K562 (cell line): Measurements from ENCODE around the gene FBXO10. TPM values are rescaled to one million over a fixed set of nuclear protein-coding genes. Genes with fewer than 3 reads are reported as not detected.
A peak's percentile ranks its signal among the peaks of the same experiment; 100 is the strongest.

Experiments
- ATAC-seq: fragments of 200-7000 bp; cut with Tn5 transposase; 3 replicates; pipeline ENCODE4 v1.9.1; 2020; ENCODE audit warnings: moderate library complexity
- BruUV-seq: library from RNA; stranded (reverse); fragments of 400-500 nt; replicated peaks from 2 replicates; lab custom pipeline; 2021; lab: Mats Ljungman, UMichigan
- CTCF ChIA-PET: fragments of 300-600 bp; formaldehyde crosslinking; extraction: SDS; loops from one replicate; lab custom pipeline; 2021; ENCODE audit warnings: low intra/inter-chr PET ratio; lab: Yijun Ruan, JAX
- POLR2A ChIA-PET: fragments of 300-600, 350-650 bp; sonication (Branson Sonifier 250); formaldehyde crosslinking; extraction: SDS; loops from one replicate; lab custom pipeline; 2021; ENCODE audit warnings: antibody characterized with exemption, inconsistent platforms; lab: Yijun Ruan, JAX
- DNase-seq, 4 experiments: peaks; one replicate each; pipeline versions ENCODE4 v3.0.0 to v3.0.0-alpha.2; 2011 to 2018; ENCODE audit warnings: low spot score in 3 of 4, mixed read lengths in 3 of 4; ENCODE audit errors: extremely low read depth in 1 of 4
- FAIRE-seq: peaks from 2 replicates; lab custom pipeline; 2011; peaks lifted over from hg19 to GRCh38; lab: Jason Lieb, UNC
- H2AFZ ChIP-seq: 2 replicates; pipeline ENCODE4 v1.6.0; 2011; ENCODE audit warnings: low read depth, low read length, control low read depth, inconsistent platforms
- H3K27ac ChIP-seq: fragments of 200-600 bp; 3 replicates; pipeline ENCODE4 v1.8.0; 2011; ENCODE audit warnings: low read depth, mild to moderate bottlenecking, control low read depth, inconsistent platforms, low read length, moderate library complexity, mixed read lengths; ENCODE audit errors: extremely low read depth
- H3K27me3 ChIP-seq, 2 experiments: fragments of 300-600 bp in 1 of 2; 2 replicates in 1 of 2; 3 replicates in 1 of 2; pipeline versions ENCODE4 v1.6.0 to v1.8.0; 2011; ENCODE audit warnings: inconsistent platforms in 2 of 2, low read length in 2 of 2, mild to moderate bottlenecking in 1 of 2, mixed read lengths in 1 of 2, moderate library complexity in 1 of 2; ENCODE audit not compliant: control insufficient read depth in 2 of 2, insufficient read depth in 2 of 2
- H3K36me3 ChIP-seq: fragments of 300-600 bp; 3 replicates; pipeline ENCODE4 v1.8.0; 2011; ENCODE audit warnings: mild to moderate bottlenecking, low read length, inconsistent platforms; ENCODE audit not compliant: control insufficient read depth, insufficient read depth
- H3K4me1 ChIP-seq, 2 experiments: fragments of 200-600 bp in 1 of 2; replicated peaks in 1 of 2; 2 replicates in 1 of 2; 3 replicates in 1 of 2; pipeline versions ENCODE4 v1.5.1 to v1.8.0; 2011; ENCODE audit warnings: inconsistent platforms in 2 of 2, low read length in 2 of 2, mild to moderate bottlenecking in 1 of 2, mixed read lengths in 1 of 2, moderate library complexity in 1 of 2; ENCODE audit not compliant: control insufficient read depth in 2 of 2, insufficient read depth in 2 of 2
- H3K4me2 ChIP-seq: 2 replicates; pipeline ENCODE4 v1.6.1; 2011; ENCODE audit warnings: low read length, control low read depth, inconsistent platforms, mixed read lengths; ENCODE audit not compliant: insufficient read depth
- H3K4me3 ChIP-seq: fragments of 200-600 bp; sonication (generic), shearing (Covaris generic); 2 replicates; pipeline ENCODE4 v1.5.1; 2016; ENCODE audit warnings: control low read depth, inconsistent platforms
- H3K79me2 ChIP-seq: fragments of 200-600 bp; 3 replicates; pipeline ENCODE4 v1.8.0; 2011; ENCODE audit warnings: low read length, inconsistent platforms; ENCODE audit not compliant: control insufficient read depth, insufficient read depth
- H3K9ac ChIP-seq, 2 experiments: 2 replicates each; pipeline versions ENCODE4 v1.6.0 to v1.6.1; 2011; ENCODE audit warnings: low read depth in 2 of 2, low read length in 2 of 2, control low read depth in 1 of 2, inconsistent platforms in 1 of 2, mild to moderate bottlenecking in 1 of 2, mixed read lengths in 1 of 2; ENCODE audit not compliant: insufficient read depth in 1 of 2
- H3K9me1 ChIP-seq: one replicate; pipeline ENCODE4 v1.6.0; 2011; ENCODE audit warnings: inconsistent platforms, mild to moderate bottlenecking, low read length, moderate library complexity; ENCODE audit not compliant: control insufficient read depth, insufficient read depth
- H3K9me3 ChIP-seq: replicated peaks from 2 replicates; pipeline ENCODE4 v1.5.1; 2011; ENCODE audit warnings: low read depth, low read length, inconsistent platforms; ENCODE audit not compliant: control insufficient read depth, insufficient read depth
- H4K20me1 ChIP-seq: replicated peaks from 2 replicates; pipeline ENCODE4 v1.6.1; 2011; ENCODE audit warnings: low read length, inconsistent platforms, mixed read lengths; ENCODE audit not compliant: control insufficient read depth, insufficient read depth
- ATF3 ChIP-seq, 2 experiments: fragments of 450-650 bp in 1 of 2; sonication (generic) in 1 of 2; formaldehyde crosslinking in 1 of 2; IDR thresholded peaks in 1 of 2; conservative IDR thresholded peaks in 1 of 2; 2 replicates each; pipeline versions ENCODE4 v1.6.1 to v1.8.1; 2016 to 2023; ENCODE audit warnings: mild to moderate bottlenecking in 2 of 2, moderate library complexity in 2 of 2, inconsistent platforms in 1 of 2, missing genetic modification reagents in 1 of 2
- CTCFL ChIP-seq: IDR thresholded peaks from 2 replicates; pipeline ENCODE4 v1.6.1; 2011; ENCODE audit warnings: borderline replicate concordance, low read depth, mild to moderate bottlenecking, moderate library complexity, low read length; ENCODE audit not compliant: insufficient read depth, poor library complexity, severe bottlenecking
- KDM1A ChIP-seq, 2 experiments: fragments of 450-650 bp; IDR thresholded peaks; 2 replicates each; pipeline ENCODE4 v1.6.1; 2016; ENCODE audit warnings: mild to moderate bottlenecking in 2 of 2
- ZFPM2 ChIP-seq: fragments of 250-450 bp; sonication (Bioruptor Pico); IDR thresholded peaks from 2 replicates; pipeline ENCODE4 v1.5.1; 2022; ENCODE audit warnings: mild to moderate bottlenecking
- WGBS: fragments of 100-300 bp; shearing (Covaris generic); methylation state at CpG from one replicate; pipeline ENCODE4 v1.1.6; 2016; ENCODE audit warnings: low coverage, mixed read lengths; ENCODE audit not compliant: insufficient coverage; ENCODE audit errors: missing lambda C conversion rate; 5-methylcytosine and 5-hydroxymethylcytosine counted together
- in situ Hi-C: fragments of 300-500 bp; cut with MboI; formaldehyde crosslinking; loops from 4 replicates; pipeline ENCODE4 v1.15.0; 2018; ENCODE audit warnings: inconsistent platforms, mixed read lengths
- intact Hi-C: fragments of 100-400 bp; cut with micrococcal nuclease; formaldehyde crosslinking; loops from 2 replicates; pipeline ENCODE4 v1.14.2; 2022
- polyA plus RNA-seq, 8 experiments: library from polyadenylated mRNA; depleted of rRNA in 4 of 8; stranded (reverse) in 5 of 8; unstranded in 3 of 8; fragments of >200 nt; fragmentation: Nextera tagmentation in 2 of 8; fragmentation: Illumina TruSeq in 1 of 8; extraction: Ambion mirVana in 2 of 8; extraction: Trizol in 1 of 8; gene quantifications; 2 replicates each; pipeline versions ENCODE4 v1.2.1 to v1.2.3, GENCODE V29; 2011 to 2014; ENCODE audit warnings: inconsistent platforms in 1 of 8, missing spikeins in 1 of 8
- total RNA-seq, 7 experiments: library from RNA; depleted of rRNA in 6 of 7; stranded (reverse); fragments of >200 nt in 6 of 7; fragmentation: Illumina TruSeq in 2 of 7; extraction: Trizol in 2 of 7; gene quantifications; 2 replicates each; pipeline versions ENCODE4 v1.2.1 to v1.2.3, GENCODE V29; 2011 to 2021; ENCODE audit warnings: low replicate concordance in 1 of 7

The FBXO10 gene
- total and polyA plus RNA-seq, 9 of the 15 experiments (the other 6 are each of a cell fraction or from before 2014, with no cell fraction given), result 0.84 to 9.9 (median 6.0) TPM

- H3K9me1 ChIP-seq, result no peaks in the 10 kb centered on the region
- no peaks in the 10 kb centered on the region for H4K20me1 ChIP-seq
- H3K27ac ChIP-seq, result no peak overlapping the region
- H3K27me3 ChIP-seq, result no peaks in the 10 kb centered on the region
- FAIRE-seq (no peak), DNase-seq (no peak), ATAC-seq (no peak)
- H3K79me2 ChIP-seq, result peaks cover 12% of the 10 kb centered on the region
- H3K9ac ChIP-seq, result no peak overlapping the region
- peaks cover 9 to 14% of the 10 kb centered on the region in 2 experiments for H3K4me1 ChIP-seq
- H2AFZ ChIP-seq, result 0 out of 2 replicates have a peak overlapping the region, but pooled peaks have one; percentile 2
- H3K4me3 ChIP-seq, result no peak overlapping the region
- in situ Hi-C loops, result no loop called here
- 18% methylated on average over 2 of the region's 2 CpGs for WGBS
- ChIA-PET CTCF (no interaction called here), POLR2A (interaction anchor here (1.0 to 1.5 kb wide), 2 partner anchors 16 to 18 kb away, joined by 3 to 5 read pairs; no protein-coding TSS in a partner anchor)
- TF ChIP-seq ZFPM2, result no peak
- TF ChIP-seq CTCFL, result no peak
- TF ChIP-seq ATF3 (IDR thresholded peaks at IDR 0.05), result peak; percentile 29; the same call in 1 of the 2 replicates
- TF ChIP-seq ATF3 (CRISPR knock-in tag; conservative IDR thresholded peaks at IDR 0.05), result no peak
- 0 out of 4 replicates have a peak, but pooled peaks have one; percentile 22 to 35 for TF ChIP-seq KDM1A (IDR thresholded peaks at IDR 0.05)
- H3K36me3 ChIP-seq, result no peaks in the 10 kb centered on the region
- no peak overlapping the region for H3K4me2 ChIP-seq
- intact Hi-C loops, result no loop called here
- no peaks in the 10 kb centered on the region for H3K9me3 ChIP-seq
- no TSS peak for BruUV-seq
Measured at GRCh38 chr9:37596504-37596903, 20.3 kb upstream of the FBXO10 start.
